HL-60/S4 treated with phorbol 12-myristate 13-acetate at 8.2 ng/mL for 4 days and 3 days (cell line): ENCODE measurements around the gene FGD4.

Source experiments
- in situ Hi-C: fragments of 300-500 bp; cut with MboI; formaldehyde crosslinking; loops from 2 replicates; pipeline ENCODE4 v1.15.0; 2022; ENCODE audit warnings: low sequenced_read_pairs

Gene FGD4

DNA sequence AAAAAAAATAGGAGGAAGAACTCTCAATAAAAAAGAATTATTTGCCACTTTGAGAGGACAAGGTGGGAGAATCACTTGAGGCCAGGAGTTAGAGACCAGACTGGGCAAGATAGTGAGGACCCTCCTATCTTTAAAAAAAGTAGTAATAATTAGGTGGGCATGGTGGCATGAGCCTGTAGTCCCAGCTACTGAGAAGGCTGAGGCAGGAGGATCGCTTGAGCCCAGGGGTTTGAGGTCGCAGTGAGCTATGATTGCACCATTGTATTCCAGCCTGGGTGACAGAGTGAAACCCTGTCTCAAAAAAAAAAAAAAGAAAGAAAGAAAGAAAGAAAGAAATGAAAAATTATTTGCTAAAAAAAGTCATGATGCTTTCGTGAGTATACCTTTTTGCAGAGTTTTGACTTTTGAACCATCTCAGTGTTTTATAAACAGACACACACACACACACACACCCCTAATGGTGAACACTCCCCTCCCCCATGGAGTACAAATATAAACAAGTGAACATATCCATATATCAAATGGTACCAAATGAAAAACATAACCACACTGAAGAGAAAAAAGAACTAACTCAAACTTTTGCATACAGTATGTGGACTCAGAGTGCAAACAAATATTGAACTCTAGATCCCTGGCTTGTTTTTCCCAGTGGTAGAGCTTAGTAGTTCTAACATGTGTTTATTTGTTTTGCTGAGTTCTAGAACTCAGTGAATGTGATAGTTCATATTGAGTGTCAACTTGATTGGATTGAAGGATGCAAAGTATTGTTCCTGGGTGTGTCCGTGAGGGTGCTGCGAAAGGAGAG is 252.0 kb downstream of the FGD4 start:
- in situ Hi-C loops, result no loop called here

- in situ Hi-C loops, result no loop called here
Measured at GRCh38 chr12:32651956-32652210, 252.5 kb downstream of the FGD4 start.

DNA sequence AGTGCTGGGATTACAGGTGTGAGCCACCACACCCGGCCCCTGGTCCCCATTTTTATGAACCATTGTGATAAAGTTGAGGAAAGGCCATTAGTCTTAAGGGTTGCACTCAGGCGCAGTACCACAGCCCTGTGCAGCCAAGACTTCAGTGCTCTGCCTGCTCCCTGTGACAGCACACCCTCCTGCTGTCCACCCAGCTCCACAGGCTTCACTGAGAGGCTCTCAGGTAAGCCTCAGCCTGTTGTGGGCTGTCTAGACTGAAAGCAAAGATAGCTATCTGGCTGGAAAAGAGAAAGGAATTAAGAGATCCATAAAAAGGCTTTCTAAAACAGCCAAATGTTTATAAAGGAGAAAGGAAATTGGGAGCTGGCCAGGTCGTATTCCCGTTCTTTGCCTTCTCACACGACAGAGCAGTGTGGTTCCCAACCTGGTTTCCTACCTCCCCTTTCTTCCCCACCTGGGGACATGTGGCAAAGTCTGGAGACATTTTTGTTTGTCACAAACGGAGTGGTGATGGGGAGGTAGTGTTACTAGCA is 260.6 kb downstream of the FGD4 start:
- in situ Hi-C loops, result no loop called here

DNA sequence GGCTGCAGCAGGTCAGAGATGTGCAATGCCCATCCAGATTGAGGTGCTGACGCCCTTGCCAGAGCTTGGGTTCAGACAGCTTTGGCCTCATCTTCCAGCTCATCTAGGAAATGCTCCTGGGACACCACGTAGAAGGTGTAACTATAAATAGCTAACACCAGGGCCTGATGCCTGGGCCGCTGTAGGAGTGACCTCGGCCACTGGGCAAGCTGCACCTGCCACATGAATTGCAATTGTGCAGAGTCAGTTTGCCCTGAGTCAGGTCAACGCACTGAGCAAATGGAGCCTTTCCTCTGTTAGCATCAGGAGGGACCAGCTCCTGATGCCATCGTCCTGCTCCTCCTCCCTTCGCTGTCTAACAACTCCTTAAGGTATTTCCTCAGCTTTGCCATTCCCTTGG is 262.3 kb downstream of the FGD4 start:
- in situ Hi-C loops, result no loop called here

DNA sequence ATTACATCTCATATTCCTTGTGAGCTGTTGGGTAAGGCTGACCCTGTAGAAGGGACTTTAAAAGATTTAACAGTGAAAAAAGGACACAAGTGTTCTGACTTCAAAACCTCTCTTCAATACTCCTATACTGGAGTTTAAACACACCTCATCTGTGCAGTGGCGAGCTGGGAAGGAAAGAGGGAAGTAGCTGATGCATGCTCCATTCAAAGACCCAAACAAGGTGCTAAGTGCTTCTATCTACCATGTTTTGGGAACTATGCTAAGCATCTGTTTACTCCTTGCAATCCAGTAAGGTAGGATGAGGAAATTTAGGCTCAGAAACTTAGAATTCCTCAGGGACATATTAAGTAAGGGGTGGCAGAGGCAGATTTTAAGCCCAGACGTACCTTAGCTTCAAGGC is 263.3 kb downstream of the FGD4 start:
- in situ Hi-C loops, result no loop called here

DNA sequence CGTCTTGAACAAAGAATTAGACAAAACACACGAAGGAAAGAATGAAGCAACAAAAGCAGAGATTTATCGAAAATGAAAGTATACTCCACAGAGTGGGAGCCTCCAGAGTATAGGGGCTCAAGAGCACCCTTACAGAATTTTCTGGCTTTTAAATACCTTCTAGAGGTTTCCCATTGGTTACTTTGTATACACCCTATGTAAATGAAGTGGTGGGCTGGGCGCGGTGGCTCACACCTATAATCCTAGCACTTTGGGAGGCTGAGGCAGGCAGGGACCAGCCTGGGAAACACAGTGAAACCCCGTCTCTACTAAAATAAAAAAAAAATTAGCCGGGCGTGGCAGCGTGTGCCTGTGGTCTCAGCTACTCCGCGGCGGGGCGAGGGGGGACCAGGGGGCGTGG is 266.7 kb downstream of the FGD4 start:
- in situ Hi-C loops, result no loop called here

- in situ Hi-C loops, result no loop called here
Measured at GRCh38 chr12:32669584-32669983, 270.2 kb downstream of the FGD4 start.

GRCh38 chr12:32671930-32672780 is 272.8 kb downstream of the FGD4 start:
- in situ Hi-C loops, result loop anchor here (10.0 kb wide), 1 partner anchor 217 kb away; no protein-coding TSS in a partner anchor

DNA sequence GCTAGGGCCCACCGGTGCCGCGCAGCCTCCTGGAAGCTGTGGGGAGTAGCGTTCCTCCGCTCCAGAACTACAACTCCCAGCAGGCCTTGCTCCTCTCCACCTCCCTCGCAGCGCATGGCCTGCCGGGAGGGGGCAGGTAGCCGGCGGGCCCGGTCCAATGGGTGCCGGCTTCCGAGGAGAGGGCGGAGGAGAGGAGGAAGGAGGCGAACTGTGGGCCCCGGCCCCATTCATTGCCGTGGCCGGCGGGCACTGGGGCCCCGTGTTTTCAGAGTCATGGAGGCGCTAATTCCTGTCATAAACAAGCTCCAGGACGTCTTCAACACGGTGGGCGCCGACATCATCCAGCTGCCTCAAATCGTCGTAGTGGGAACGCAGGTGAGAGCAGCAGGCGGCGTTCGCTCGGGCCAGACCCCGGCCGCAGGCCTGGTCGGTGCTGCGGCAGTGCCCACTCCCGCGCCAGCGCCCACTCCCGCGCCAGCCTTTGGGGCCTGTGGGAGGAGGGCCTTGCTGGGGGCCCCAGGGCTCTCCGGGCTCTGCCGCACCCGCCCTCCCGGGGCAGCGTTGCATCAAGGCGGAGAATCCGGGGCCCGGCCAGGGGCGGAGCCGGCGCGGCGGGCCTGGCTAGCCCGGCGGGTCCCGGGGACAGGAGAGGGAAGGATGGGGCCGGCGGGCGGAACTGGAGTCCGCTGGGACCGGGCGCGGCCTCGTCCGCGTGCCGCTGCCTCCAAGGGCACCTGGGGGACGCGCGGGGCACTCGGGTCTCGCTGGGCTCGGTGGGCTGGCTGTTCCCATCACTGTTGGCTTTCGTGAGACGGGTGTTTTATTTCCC is 279.9 kb downstream of the FGD4 start, which contains the start of gene DNM1L:
DNM1L (plus strand) TSS at position 211 of the 829 bp plus-strand sequence; CDS start at position 274, 63 bp downstream.
- in situ Hi-C loops, result loop anchor here (10.0 to 25.0 kb wide), 3 partner anchors 225 to 1017 kb away; partner anchors contain the start of gene ETFBKMT

GRCh38 chr12:32679920-32680237 is 280.5 kb downstream of the FGD4 start:
- in situ Hi-C loops, result loop anchor here (10.0 to 25.0 kb wide), 3 partner anchors 225 to 1018 kb away; partner anchors contain the start of gene ETFBKMT

DNA sequence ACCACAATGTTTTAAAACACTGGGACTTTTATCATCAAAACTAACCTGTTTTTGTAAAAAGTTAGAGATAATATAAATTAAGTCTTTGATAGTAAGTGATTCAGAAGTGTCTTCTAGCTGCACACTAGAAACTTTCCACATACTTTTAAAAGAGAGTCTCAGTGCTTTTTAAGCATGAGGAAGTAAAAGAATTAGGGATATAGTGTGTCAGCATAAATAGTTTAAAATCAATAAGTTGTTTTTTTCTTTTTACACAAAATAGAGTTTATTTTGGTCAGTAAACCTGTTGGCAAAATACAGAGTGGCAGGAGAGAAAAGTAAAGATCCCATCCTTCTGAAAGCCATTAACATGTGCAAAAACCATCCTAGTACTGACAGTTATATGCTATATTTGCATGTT is 281.4 kb downstream of the FGD4 start:
- in situ Hi-C loops, result loop anchor here (25.0 kb wide), 2 partner anchors 318 to 1018 kb away; partner anchors contain the start of gene ETFBKMT

DNA sequence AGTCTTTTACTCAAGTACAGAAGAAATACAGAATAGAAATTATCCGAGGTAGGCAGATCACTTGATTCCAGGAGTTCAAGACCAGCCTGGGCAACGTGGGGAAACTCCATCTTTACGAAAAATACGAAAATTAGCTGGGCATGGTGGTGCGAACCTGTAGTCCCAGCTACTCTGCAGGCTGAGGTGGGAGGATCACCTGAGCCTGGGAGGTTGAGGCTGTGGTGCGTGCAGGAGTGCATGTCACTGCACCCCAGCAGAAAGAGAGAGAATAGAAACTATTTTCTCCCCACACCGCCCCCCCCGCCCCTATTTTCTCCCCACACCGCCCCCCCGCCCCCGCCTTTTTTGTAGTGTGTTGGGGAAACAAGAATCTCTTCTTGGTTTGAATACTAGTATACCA is 281.9 kb downstream of the FGD4 start:
- in situ Hi-C loops, result loop anchor here (25.0 kb wide), 2 partner anchors 319 to 1019 kb away; partner anchors contain the start of gene ETFBKMT

DNA sequence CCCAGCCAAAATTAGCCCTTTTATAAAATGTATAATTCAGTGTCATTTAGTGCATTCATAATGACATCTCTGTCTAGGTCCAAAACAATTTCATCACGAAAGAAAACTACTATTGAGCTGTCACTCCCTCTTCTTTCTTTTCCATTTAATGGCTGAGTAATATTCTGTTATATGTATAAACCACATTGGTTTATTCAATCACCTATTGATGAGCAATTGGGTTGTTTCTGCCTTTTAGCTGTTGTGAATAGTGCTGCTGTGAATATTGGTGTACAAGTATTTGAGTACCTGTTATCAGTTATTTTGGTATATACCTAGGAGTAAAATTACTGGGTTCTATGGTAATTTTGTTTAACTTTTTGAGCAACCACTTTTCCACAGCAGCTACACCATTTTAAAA is 287.0 kb downstream of the FGD4 start:
- in situ Hi-C loops, result loop anchor here (25.0 kb wide), 2 partner anchors 324 to 1024 kb away; partner anchors contain the start of gene ETFBKMT

GRCh38 chr12:32688786-32689185 is 289.4 kb downstream of the FGD4 start:
- in situ Hi-C loops, result loop anchor here (25.0 kb wide), 2 partner anchors 326 to 1026 kb away; partner anchors contain the start of gene ETFBKMT

DNA sequence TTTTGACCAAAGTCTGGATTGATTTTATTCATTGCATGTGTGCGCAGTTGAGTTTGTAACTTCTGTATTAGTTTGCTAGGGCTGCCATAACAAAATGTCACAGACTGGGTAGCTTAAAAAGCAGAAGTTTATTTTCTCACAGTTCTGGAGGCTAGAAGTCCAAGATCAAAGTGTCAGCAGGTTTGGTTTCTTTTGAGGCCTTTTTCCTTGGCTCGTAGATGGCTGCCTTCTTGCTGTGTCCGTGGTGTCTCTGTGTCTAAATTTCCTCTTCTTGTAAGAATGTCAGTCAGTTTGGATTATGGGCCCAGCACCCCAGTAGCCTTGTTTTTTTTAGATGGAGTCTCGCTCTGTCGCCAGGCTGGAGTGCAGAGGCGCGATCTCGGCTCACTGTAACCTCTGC is 291.6 kb downstream of the FGD4 start:
- in situ Hi-C loops, result loop anchor here (25.0 kb wide), 2 partner anchors 329 to 1029 kb away; partner anchors contain the start of gene ETFBKMT

DNA sequence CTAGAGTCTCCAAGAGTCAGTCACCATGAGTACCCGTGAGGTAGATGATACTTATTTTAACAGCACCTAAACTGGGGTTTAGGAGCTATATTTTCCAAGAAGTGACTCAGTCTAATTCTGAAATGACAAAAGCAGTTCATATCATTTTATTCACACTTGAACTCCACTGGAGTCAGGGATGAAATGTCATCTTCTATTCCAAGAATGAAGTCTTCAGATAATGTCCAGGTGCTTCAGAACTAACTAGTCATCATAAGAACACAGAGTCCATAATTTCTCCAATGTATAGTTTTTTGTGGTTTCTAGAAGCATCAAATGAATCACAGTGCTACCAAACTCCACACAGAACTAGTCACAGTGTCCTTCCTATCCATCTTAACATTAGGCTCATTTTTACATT is 293.0 kb downstream of the FGD4 start:
- in situ Hi-C loops, result loop anchor here (25.0 kb wide), 2 partner anchors 330 to 1030 kb away; partner anchors contain the start of gene ETFBKMT

DNA sequence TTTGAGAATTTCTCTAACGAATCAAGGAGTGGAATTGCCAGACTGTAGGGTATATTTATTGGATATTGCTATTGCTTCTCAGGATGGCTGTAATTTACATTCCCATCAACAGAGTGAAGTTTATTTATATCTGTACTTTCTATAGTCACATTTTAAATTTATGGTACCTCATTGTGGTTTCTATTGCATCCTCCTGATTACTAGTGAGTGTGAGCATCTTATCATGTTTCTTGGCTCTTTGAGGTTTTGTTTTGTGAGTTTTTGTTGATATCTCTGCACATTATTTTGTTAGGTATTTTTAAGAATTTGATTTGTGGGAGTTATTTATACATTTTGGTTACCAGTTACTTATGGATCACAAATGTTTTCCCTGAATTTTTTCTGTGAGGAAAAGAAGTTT is 293.7 kb downstream of the FGD4 start:
- in situ Hi-C loops, result loop anchor here (25.0 kb wide), 2 partner anchors 331 to 1031 kb away; partner anchors contain the start of gene ETFBKMT
